ENCODE results near the gene TRMT1.

GRCh38 chr19:13132471-13133180, 16.1 kb upstream of the TRMT1 start:
- TF ChIP-seq CTCF (conservative IDR thresholded peaks at IDR 0.05; ENCODE audit: low read depth, low read length): no peak
- no peak for TF ChIP-seq EZH2 (IDR thresholded peaks at IDR 0.05; ENCODE audit: low read length, unreplicated experiment)
- no peak for TF ChIP-seq EZH2phosphoT487 (IDR thresholded peaks at IDR 0.05; ENCODE audit: borderline replicate concordance, low read length)

Data from PC-3 (cell line).